ENCODE measurements around the gene FABP7. TPM values are rescaled to one million over a fixed set of nuclear protein-coding genes. Genes with fewer than 3 reads are reported as not detected.

FABP7 gene
- polyA plus RNA-seq, 2 of the 4 experiments (the other 2 are of a cell fraction) = not detected

DNA sequence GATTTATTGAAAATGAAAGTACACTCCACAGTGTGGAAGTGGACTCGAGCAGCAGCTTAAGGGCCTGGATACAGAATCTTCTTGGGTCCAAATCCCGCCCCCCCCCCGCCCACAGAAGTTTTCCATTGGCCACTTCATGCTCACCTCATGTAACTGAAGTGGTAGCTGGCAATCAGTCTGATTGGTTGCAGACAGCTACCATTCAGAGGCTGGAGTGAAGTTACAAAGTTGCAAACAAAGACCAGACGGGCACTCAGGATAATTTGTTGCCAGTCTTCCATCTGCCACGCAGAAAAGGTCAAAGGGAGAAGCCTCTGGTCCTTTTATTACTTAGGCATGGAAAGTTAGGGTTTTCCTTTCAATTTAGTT lies 25.8 kb upstream of the FABP7 start:
- no peak overlapping the region for H3K4me3 ChIP-seq
- POLR2A ChIA-PET = no interaction called here

GRCh38 chr6:122754191-122754731 lies 25.3 kb upstream of the FABP7 start:
- CTCF ChIA-PET = interaction anchor here (0.9 to 1.7 kb wide), 2 partner anchors 10 to 34 kb away, joined by 3 to 5 read pairs; partner anchors contain the start of gene SMPDL3A
- H3K27ac ChIP-seq = no peak overlapping the region
- FAIRE-seq = no peak

More for the DNA sequence above, 25.8 kb upstream of the FABP7 start:
- H3K4me2 ChIP-seq = 0 out of 3 replicates have a peak overlapping the region, but pooled peaks have one; percentile 10
- CTCF ChIA-PET = interaction anchor here (0.9 to 1.7 kb wide), 2 partner anchors 9 to 35 kb away, joined by 3 to 5 read pairs; partner anchors contain the start of gene SMPDL3A
- TF ChIP-seq HES2 (IDR thresholded peaks at IDR 0.05) = no peak
- no peak for TF ChIP-seq TFCP2L1 (CRISPR knock-in tag; IDR thresholded peaks at IDR 0.05)
- TF ChIP-seq, protein P1, sequence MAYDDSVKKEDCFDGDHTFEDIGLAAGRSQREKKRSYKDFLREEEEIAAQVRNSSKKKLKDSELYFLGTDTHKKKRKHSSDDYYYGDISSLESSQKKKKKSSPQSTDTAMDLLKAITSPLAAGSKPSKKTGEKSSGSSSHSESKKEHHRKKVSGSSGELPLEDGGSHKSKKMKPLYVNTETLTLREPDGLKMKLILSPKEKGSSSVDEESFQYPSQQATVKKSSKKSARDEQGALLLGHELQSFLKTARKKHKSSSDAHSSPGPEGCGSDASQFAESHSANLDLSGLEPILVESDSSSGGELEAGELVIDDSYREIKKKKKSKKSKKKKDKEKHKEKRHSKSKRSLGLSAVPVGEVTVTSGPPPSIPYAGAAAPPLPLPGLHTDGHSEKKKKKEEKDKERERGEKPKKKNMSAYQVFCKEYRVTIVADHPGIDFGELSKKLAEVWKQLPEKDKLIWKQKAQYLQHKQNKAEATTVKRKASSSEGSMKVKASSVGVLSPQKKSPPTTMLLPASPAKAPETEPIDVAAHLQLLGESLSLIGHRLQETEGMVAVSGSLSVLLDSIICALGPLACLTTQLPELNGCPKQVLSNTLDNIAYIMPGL (CRISPR knock-in tag; IDR thresholded peaks at IDR 0.05; ENCODE audit: borderline replicate concordance) = no peak
- no peak for TF ChIP-seq PHF8 (IDR thresholded peaks at IDR 0.05; ENCODE audit: borderline replicate concordance, low read depth)
- TF ChIP-seq, protein P2, sequence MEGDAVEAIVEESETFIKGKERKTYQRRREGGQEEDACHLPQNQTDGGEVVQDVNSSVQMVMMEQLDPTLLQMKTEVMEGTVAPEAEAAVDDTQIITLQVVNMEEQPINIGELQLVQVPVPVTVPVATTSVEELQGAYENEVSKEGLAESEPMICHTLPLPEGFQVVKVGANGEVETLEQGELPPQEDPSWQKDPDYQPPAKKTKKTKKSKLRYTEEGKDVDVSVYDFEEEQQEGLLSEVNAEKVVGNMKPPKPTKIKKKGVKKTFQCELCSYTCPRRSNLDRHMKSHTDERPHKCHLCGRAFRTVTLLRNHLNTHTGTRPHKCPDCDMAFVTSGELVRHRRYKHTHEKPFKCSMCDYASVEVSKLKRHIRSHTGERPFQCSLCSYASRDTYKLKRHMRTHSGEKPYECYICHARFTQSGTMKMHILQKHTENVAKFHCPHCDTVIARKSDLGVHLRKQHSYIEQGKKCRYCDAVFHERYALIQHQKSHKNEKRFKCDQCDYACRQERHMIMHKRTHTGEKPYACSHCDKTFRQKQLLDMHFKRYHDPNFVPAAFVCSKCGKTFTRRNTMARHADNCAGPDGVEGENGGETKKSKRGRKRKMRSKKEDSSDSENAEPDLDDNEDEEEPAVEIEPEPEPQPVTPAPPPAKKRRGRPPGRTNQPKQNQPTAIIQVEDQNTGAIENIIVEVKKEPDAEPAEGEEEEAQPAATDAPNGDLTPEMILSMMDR (IDR thresholded peaks at IDR 0.05) = no peak
- no peak for TF ChIP-seq HOXB5 (CRISPR knock-in tag; IDR thresholded peaks at IDR 0.05)
- no peak for TF ChIP-seq RFX5 (IDR thresholded peaks at IDR 0.05)
- TF ChIP-seq CBX2 (IDR thresholded peaks at IDR 0.05; ENCODE audit: borderline replicate concordance, low read depth) = no peak
- TF ChIP-seq CHD4 (IDR thresholded peaks at IDR 0.05; ENCODE audit: borderline replicate concordance) = no peak
- TF ChIP-seq FOXS1 (CRISPR knock-in tag; IDR thresholded peaks at IDR 0.05) = no peak
- TF ChIP-seq RAD21 (conservative IDR thresholded peaks at IDR 0.05 in 1 of 2, IDR thresholded peaks at IDR 0.05 in 1 of 2) = no peak
- no peak for TF ChIP-seq ZNF302 (CRISPR knock-in tag; IDR thresholded peaks at IDR 0.05)
- no peak for TF ChIP-seq MYC (IDR thresholded peaks at IDR 0.05; ENCODE audit: borderline replicate concordance, low read length)
- TF ChIP-seq SREBF2 (IDR thresholded peaks at IDR 0.05) = no peak
- TF ChIP-seq HOXA7 (CRISPR knock-in tag; IDR thresholded peaks at IDR 0.05) = no peak
- TF ChIP-seq ESRRA (IDR thresholded peaks at IDR 0.05; ENCODE audit: borderline replicate concordance, low read length) = no peak
- TF ChIP-seq SMC3 (IDR thresholded peaks at IDR 0.05) = no peak
- no peak for TF ChIP-seq ZFP36 (IDR thresholded peaks at IDR 0.05; ENCODE audit: borderline replicate concordance, partially characterized antibody)
- no peak overlapping the region for H3K27ac ChIP-seq
- no peaks in the 10 kb centered on the region for H3K9me3 ChIP-seq
- no peaks in the 10 kb centered on the region for H3K4me1 ChIP-seq
- FAIRE-seq (no peak), DNase-seq (ENCODE audit: low read depth in 1 of 2, low spot score in 1 of 2) (no peak), ATAC-seq (no peak)
- WGBS (ENCODE audit: missing lambda C conversion rate) = 10% methylated on average over 5 of the region's 5 CpGs

More at GRCh38 chr6:122754191-122754731, 25.3 kb upstream of the FABP7 start:
- WGBS (ENCODE audit: missing lambda C conversion rate) = 56% methylated on average over 5 of the region's 5 CpGs
- H3K4me3 ChIP-seq = no peak overlapping the region
- 0 out of 3 replicates have a peak overlapping the region, but pooled peaks have one; percentile 10 for H3K4me2 ChIP-seq
- no peaks in the 10 kb centered on the region for H3K9me3 ChIP-seq
- TF ChIP-seq, protein P3, sequence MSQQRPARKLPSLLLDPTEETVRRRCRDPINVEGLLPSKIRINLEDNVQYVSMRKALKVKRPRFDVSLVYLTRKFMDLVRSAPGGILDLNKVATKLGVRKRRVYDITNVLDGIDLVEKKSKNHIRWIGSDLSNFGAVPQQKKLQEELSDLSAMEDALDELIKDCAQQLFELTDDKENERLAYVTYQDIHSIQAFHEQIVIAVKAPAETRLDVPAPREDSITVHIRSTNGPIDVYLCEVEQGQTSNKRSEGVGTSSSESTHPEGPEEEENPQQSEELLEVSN (IDR thresholded peaks at IDR 0.05; ENCODE audit: borderline replicate concordance, low read depth) = no peak
- TF ChIP-seq GATA3 (IDR thresholded peaks at IDR 0.05; ENCODE audit: borderline replicate concordance) (no peak), CEBPB (IDR thresholded peaks at IDR 0.05) (no peak), EHF (CRISPR knock-in tag; IDR thresholded peaks at IDR 0.05) (no peak), SMC3 (IDR thresholded peaks at IDR 0.05) (no peak), NR3C1 (IDR thresholded peaks at IDR 0.05) (no peak), TFCP2L1 (CRISPR knock-in tag; IDR thresholded peaks at IDR 0.05) (no peak), FOSL2 (IDR thresholded peaks at IDR 0.05) (no peak), FOSL2 (CRISPR knock-in tag; IDR thresholded peaks at IDR 0.05) (no peak), JUNB (IDR thresholded peaks at IDR 0.05) (no peak), TP53 (CRISPR knock-in tag; IDR thresholded peaks at IDR 0.05) (no peak), ELK1 (IDR thresholded peaks at IDR 0.05; ENCODE audit: low read depth, low read length) (no peak), SREBF2 (IDR thresholded peaks at IDR 0.05) (no peak), EP300 (IDR thresholded peaks at IDR 0.05) (no peak)
- no peaks in the 10 kb centered on the region for H3K4me1 ChIP-seq
- no peak for DNase-seq (ENCODE audit: low read depth in 1 of 2, low spot score in 1 of 2)
- ATAC-seq = no peak
- POLR2A ChIA-PET = no interaction called here

All from A549 (cell line).